Measurements from ENCODE around the gene FBXO30. TPM values are rescaled to one million over a fixed set of nuclear protein-coding genes. Genes with fewer than 3 reads are reported as not detected.
A peak's percentile ranks its signal among the peaks of the same experiment; 100 is the strongest.

FBXO30 gene
- total RNA-seq, 1 experiment from 2014 or later = 7.2 TPM

GRCh38 chr6:145749632-145750031, 65.0 kb downstream of the FBXO30 start:
- DNase-seq (ENCODE audit: low spot score) = peak; percentile 69

DNA sequence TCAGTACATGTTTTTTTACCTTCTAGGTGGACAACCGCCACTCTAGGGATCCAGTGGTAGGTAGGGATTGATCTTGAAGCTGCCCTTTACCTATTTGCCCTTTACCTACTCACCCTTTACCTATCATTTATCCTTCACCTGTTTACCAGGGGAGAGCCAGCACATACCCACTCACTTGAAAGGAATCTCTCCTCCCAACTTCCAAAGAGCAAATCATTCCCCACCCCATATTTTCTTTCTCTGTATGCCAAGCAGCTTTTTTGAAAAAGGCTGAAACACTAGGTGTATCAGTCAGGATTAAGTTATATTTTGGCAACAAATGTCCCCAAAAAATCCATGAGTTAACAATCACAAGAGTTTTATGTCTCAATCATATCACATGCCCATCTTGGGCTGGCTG, 68.7 kb downstream of the FBXO30 start:
- no peak for DNase-seq (ENCODE audit: low spot score)

DNA sequence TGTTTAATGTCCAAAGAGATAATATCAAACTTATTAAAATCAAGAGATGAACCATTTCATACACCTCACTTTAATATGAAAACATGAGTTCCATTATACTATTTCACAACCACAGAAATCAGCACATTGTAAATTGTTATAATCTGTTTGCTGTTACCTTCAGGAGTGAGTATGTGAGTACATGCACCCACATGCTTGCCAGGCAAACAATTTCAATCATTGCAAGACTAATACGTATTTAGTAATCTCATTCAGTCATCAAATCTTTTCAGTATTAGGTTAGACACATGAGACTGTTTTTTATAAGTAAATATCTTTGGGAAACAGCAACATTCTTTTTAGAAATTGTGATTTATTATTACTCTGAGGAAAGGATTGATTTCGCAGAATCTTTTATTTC, 70.0 kb downstream of the FBXO30 start:
- DNase-seq (ENCODE audit: low spot score) = no peak

Other genes with a start within 250 kb of the FBXO30 start
- gene EPM2A, start 79.3 kb downstream of the FBXO30 start, total RNA-seq (2014; rRNA removed; shearing (Covaris generic)) = 6.0 and 14.8 TPM in 2 replicates
- gene SHPRH, start 149.6 kb upstream of the FBXO30 start, total RNA-seq (2014; rRNA removed; shearing (Covaris generic)) = 10.2 and 10.8 TPM in 2 replicates
- 0.10 TPM in 1 of 2 replicates, not detected in the other for gene GRM1, start 214.3 kb upstream of the FBXO30 start, total RNA-seq (2014; rRNA removed; shearing (Covaris generic))